ENCODE data around the gene TSPAN14.
A peak's percentile ranks its signal among the peaks of the same experiment; 100 is the strongest.

TSPAN14 gene

GRCh38 chr10:80536361-80536835 is 82.3 kb downstream of the TSPAN14 start:
- H3K4me1 ChIP-seq (ENCODE audit: insufficient read depth, low read length, severe bottlenecking) = peaks cover 28% of the 10 kb centered on the region
- H3K4me2 ChIP-seq (ENCODE audit: low read length) = peak overlapping the region; percentile 68
- H3K79me2 ChIP-seq (ENCODE audit: insufficient read depth, low read length) = no peaks in the 10 kb centered on the region
- H3K27me3 ChIP-seq (ENCODE audit: insufficient read depth, low read length) = no peaks in the 10 kb centered on the region
- peak overlapping the region; percentile 57 for H3K9ac ChIP-seq (ENCODE audit: low read length)
- peak overlapping the region; percentile 60 for H3K4me3 ChIP-seq (ENCODE audit: low read depth, low read length, poor library complexity, severe bottlenecking)
- TF ChIP-seq, protein P1, sequence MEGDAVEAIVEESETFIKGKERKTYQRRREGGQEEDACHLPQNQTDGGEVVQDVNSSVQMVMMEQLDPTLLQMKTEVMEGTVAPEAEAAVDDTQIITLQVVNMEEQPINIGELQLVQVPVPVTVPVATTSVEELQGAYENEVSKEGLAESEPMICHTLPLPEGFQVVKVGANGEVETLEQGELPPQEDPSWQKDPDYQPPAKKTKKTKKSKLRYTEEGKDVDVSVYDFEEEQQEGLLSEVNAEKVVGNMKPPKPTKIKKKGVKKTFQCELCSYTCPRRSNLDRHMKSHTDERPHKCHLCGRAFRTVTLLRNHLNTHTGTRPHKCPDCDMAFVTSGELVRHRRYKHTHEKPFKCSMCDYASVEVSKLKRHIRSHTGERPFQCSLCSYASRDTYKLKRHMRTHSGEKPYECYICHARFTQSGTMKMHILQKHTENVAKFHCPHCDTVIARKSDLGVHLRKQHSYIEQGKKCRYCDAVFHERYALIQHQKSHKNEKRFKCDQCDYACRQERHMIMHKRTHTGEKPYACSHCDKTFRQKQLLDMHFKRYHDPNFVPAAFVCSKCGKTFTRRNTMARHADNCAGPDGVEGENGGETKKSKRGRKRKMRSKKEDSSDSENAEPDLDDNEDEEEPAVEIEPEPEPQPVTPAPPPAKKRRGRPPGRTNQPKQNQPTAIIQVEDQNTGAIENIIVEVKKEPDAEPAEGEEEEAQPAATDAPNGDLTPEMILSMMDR (IDR thresholded peaks at IDR 0.05; ENCODE audit: low read length) = no peak
- TF ChIP-seq EZH2 (IDR thresholded peaks at IDR 0.05; ENCODE audit: borderline replicate concordance, low read length) = no peak
- no peaks in the 10 kb centered on the region for H3K9me3 ChIP-seq (ENCODE audit: low read length)
- 0 out of 2 replicates have a peak overlapping the region, but pooled peaks have one; percentile 12 for H2AFZ ChIP-seq (ENCODE audit: low read length)
- H3F3A ChIP-seq (ENCODE audit: insufficient read depth, low read length) = no peaks in the 10 kb centered on the region
- no peaks in the 10 kb centered on the region for H3K9me2 ChIP-seq (ENCODE audit: low read depth, low read length)
- H3K36me3 ChIP-seq (ENCODE audit: insufficient read depth, low read length) = no peaks in the 10 kb centered on the region
- H3K27ac ChIP-seq (ENCODE audit: low read depth, low read length, poor library complexity, severe bottlenecking) = no peak overlapping the region
- H4K20me1 ChIP-seq (ENCODE audit: insufficient read depth, low read length) = no peaks in the 10 kb centered on the region

GRCh38 chr10:80537086-80537735 is 83.1 kb downstream of the TSPAN14 start:
- H3K9me2 ChIP-seq (ENCODE audit: low read depth, low read length) = no peaks in the 10 kb centered on the region
- no peak overlapping the region for H3K4me3 ChIP-seq (ENCODE audit: low read depth, low read length, poor library complexity, severe bottlenecking)
- no peaks in the 10 kb centered on the region for H3K9me3 ChIP-seq (ENCODE audit: low read length)
- no peaks in the 10 kb centered on the region for H3K27me3 ChIP-seq (ENCODE audit: insufficient read depth, low read length)
- H3K79me2 ChIP-seq (ENCODE audit: insufficient read depth, low read length) = no peaks in the 10 kb centered on the region
- H3K4me2 ChIP-seq (ENCODE audit: low read length) = no peak overlapping the region
- no peak overlapping the region for H2AFZ ChIP-seq (ENCODE audit: low read length)
- TF ChIP-seq, protein P1 (IDR thresholded peaks at IDR 0.05; ENCODE audit: low read length) = no peak
- TF ChIP-seq EZH2 (IDR thresholded peaks at IDR 0.05; ENCODE audit: borderline replicate concordance, low read length) = no peak
- H3K9ac ChIP-seq (ENCODE audit: low read length) = no peak overlapping the region
- H3K27ac ChIP-seq (ENCODE audit: low read depth, low read length, poor library complexity, severe bottlenecking) = no peak overlapping the region
- H3K4me1 ChIP-seq (ENCODE audit: insufficient read depth, low read length, severe bottlenecking) = peaks cover 31% of the 10 kb centered on the region
- H3F3A ChIP-seq (ENCODE audit: insufficient read depth, low read length) = no peaks in the 10 kb centered on the region
- H4K20me1 ChIP-seq (ENCODE audit: insufficient read depth, low read length) = no peaks in the 10 kb centered on the region
- H3K36me3 ChIP-seq (ENCODE audit: insufficient read depth, low read length) = no peaks in the 10 kb centered on the region

DNA sequence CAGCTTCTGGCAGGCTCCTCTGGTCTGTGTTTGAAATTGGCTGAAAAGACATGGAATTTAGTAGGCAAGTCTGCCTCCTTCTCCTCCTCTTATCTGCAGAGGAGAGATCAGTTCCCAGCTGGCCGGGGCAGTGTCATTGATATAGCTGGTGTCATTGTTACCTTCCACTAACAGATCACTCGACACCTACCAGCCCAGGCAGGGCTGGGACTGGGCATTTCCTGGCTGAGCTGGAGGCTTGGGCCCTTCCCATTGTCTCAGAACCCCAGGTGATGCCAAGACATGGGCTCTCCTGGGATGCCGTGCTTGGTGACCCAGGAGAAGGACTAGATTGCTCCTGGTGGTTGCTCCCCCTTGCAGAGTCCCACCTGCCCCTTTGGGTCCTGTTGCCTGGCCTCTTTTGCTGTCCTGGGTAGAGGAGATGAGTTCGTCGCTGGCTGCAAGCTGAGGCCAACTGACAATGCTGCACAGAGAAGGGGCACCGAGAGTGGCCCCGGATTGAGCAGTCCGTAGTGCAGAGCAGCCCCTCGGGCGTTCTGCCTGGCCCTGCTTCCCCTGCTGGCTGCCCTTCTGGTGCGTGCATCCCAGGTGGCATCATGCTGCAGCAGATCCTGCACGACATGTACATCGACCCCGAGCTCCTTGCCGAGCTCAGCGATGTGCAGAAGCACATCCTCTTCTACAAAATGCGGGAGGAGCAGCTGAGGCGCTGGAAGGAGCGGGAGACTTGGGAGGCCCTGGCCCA is 83.8 kb downstream of the TSPAN14 start, which contains the start of gene SH2D4B:
TSS of gene SH2D4B (plus strand) at position 167 of the 745 bp plus-strand sequence. CDS start at position 597, 430 bp downstream.
- Histone ChIP-seq H2AFZ (ENCODE audit: low read length) (no peak within 1 kb of the TSS), H3K4me2 (ENCODE audit: low read length) (peak within 1 kb of the TSS; percentile 68; the same call in 1 of the 2 replicates), H3K9ac (ENCODE audit: low read length) (no peak within 1 kb of the TSS), H3K4me1 (ENCODE audit: insufficient read depth, low read length, severe bottlenecking) (peaks cover 31% of the 10 kb centered on the region), H3K27me3 (ENCODE audit: insufficient read depth, low read length) (no peaks in the 10 kb centered on the region), H3K4me3 (ENCODE audit: low read depth, low read length, poor library complexity, severe bottlenecking) (no peak within 1 kb of the TSS), H3F3A (ENCODE audit: insufficient read depth, low read length) (no peaks in the 10 kb centered on the region), H3K79me2 (ENCODE audit: insufficient read depth, low read length) (no peaks in the 10 kb centered on the region), H3K9me2 (ENCODE audit: low read depth, low read length) (no peaks in the 10 kb centered on the region), H3K36me3 (ENCODE audit: insufficient read depth, low read length) (no peaks in the 10 kb centered on the region), H3K9me3 (ENCODE audit: low read length) (no peaks in the 10 kb centered on the region), H4K20me1 (ENCODE audit: insufficient read depth, low read length) (no peaks in the 10 kb centered on the region), H3K27ac (ENCODE audit: low read depth, low read length, poor library complexity, severe bottlenecking) (no peak within 1 kb of the TSS)
- TF ChIP-seq, protein P1 (IDR thresholded peaks at IDR 0.05; ENCODE audit: low read length) = no peak
- no peak for TF ChIP-seq EZH2 (IDR thresholded peaks at IDR 0.05; ENCODE audit: borderline replicate concordance, low read length)

Data from OCI-LY1 (cell line).